ENCODE data around the gene MYH2.
"Not testable (repeated sequence)": the region's sequence is repeated elsewhere in the genome, so short reads cannot be mapped to it uniquely, and the experiment has no call there.

MYH2 gene

GRCh38 chr17:10549096-10549842, at the start of gene MYH2:
Gene MYH2 (minus strand): TSS chr17:10549658. CDS start chr17:10547920, 1,738 bp downstream.
- no peak for DNase-seq (ENCODE audit: low read depth in 2 of 2)

GRCh38 chr17:10598621-10599020, 49.2 kb upstream of the MYH2 start:
- no peak for DNase-seq (ENCODE audit: low read depth in 2 of 2)

GRCh38 chr17:10589553-10590145, 40.2 kb upstream of the MYH2 start:
- no peak for DNase-seq (ENCODE audit: low read depth in 2 of 2)

- no peak for DNase-seq (ENCODE audit: low read depth in 2 of 2)
These were observed 36.1 kb upstream of the MYH2 start for GRCh38 chr17:10585529-10585928.

GRCh38 chr17:10583834-10584233, 34.4 kb upstream of the MYH2 start:
- no peak for DNase-seq (ENCODE audit: low read depth in 2 of 2)

- DNase-seq (ENCODE audit: low read depth in 2 of 2): no peak
These were observed 29.8 kb upstream of the MYH2 start for GRCh38 chr17:10579270-10579669.

- DNase-seq (ENCODE audit: low read depth in 2 of 2): no peak
These were observed 24.9 kb upstream of the MYH2 start for GRCh38 chr17:10574324-10574723.

- DNase-seq (ENCODE audit: low read depth in 2 of 2): no peak
These were observed 14.7 kb upstream of the MYH2 start for GRCh38 chr17:10563991-10564660.

- DNase-seq (ENCODE audit: low read depth in 2 of 2): no peak
These were observed 8.6 kb upstream of the MYH2 start for GRCh38 chr17:10558049-10558448.

GRCh38 chr17:10557422-10557821, 8.0 kb upstream of the MYH2 start:
- DNase-seq (ENCODE audit: low read depth in 2 of 2): no peak

GRCh38 chr17:10556301-10557005, 7.0 kb upstream of the MYH2 start:
- DNase-seq (ENCODE audit: low read depth in 2 of 2): no peak

- DNase-seq (ENCODE audit: low read depth in 2 of 2): no peak
These were observed 556 bp upstream of the MYH2 start for GRCh38 chr17:10550014-10550413.

- DNase-seq (ENCODE audit: low read depth in 2 of 2): no peak
These were observed 2.1 kb downstream of the MYH2 start for GRCh38 chr17:10547351-10547750.

GRCh38 chr17:10543486-10543885, 6.0 kb downstream of the MYH2 start:
- not testable (repeated sequence) for DNase-seq (ENCODE audit: low read depth in 2 of 2)

- not testable (repeated sequence) for DNase-seq (ENCODE audit: low read depth in 2 of 2)
These were observed 8.3 kb downstream of the MYH2 start for GRCh38 chr17:10541179-10541578.

GRCh38 chr17:10532026-10532425, 17.4 kb downstream of the MYH2 start:
- no peak for DNase-seq (ENCODE audit: low read depth in 2 of 2)

- no peak for DNase-seq (ENCODE audit: low read depth in 2 of 2)
These were observed 22.0 kb downstream of the MYH2 start for GRCh38 chr17:10527419-10527818.

GRCh38 chr17:10526517-10526916, 22.9 kb downstream of the MYH2 start:
- no peak for DNase-seq (ENCODE audit: low read depth in 2 of 2)

GRCh38 chr17:10523064-10523463, 26.4 kb downstream of the MYH2 start:
- DNase-seq (ENCODE audit: low read depth in 2 of 2): no peak

- DNase-seq (ENCODE audit: low read depth in 2 of 2): no peak
These were observed 27.5 kb downstream of the MYH2 start for GRCh38 chr17:10521949-10522348.

- DNase-seq (ENCODE audit: low read depth in 2 of 2): no peak
These were observed 31.0 kb downstream of the MYH2 start, which contains the start of gene MYH1 for GRCh38 chr17:10518271-10519037. Gene MYH1 (minus strand): TSS chr17:10518542. CDS start chr17:10516642, 1,900 bp downstream.
